Colonic mucosa (tissue), 4 donors: ENCODE data around the gene PPARA. TPM values are rescaled to one million over a fixed set of nuclear protein-coding genes. Genes with fewer than 3 reads are reported as not detected.

ENCODE experiments used
- DNase-seq: peaks from one replicate; pipeline ENCODE4 v3.0.0-alpha.2; 2020
- H3K27ac ChIP-seq: fragments of 200-600 bp; one replicate; pipeline ENCODE4 v1.8.0; 2021
- H3K27me3 ChIP-seq: fragments of 200-600 bp; one replicate; pipeline ENCODE4 v1.8.0; 2021
- H3K36me3 ChIP-seq: fragments of 200-600 bp; one replicate; pipeline ENCODE4 v1.8.0; 2021
- H3K4me1 ChIP-seq: fragments of 200-600 bp; one replicate; pipeline ENCODE4 v1.8.0; 2021; ENCODE audit warnings: mild to moderate bottlenecking
- H3K4me3 ChIP-seq: fragments of 200-600 bp; one replicate; pipeline ENCODE4 v1.8.0; 2021
- H3K9ac ChIP-seq, 2 donors: one replicate each; pipeline ENCODE4 v1.7.0; 2013; ENCODE audit warnings: control low read depth in 2 of 2, low read depth in 2 of 2, low read length in 2 of 2
- H3K9me3 ChIP-seq: fragments of 200-600 bp; one replicate; pipeline ENCODE4 v1.8.0; 2021
- CTCF ChIP-seq: fragments of 200-600 bp; IDR thresholded peaks from one replicate; pipeline ENCODE4 v1.8.0; 2022; ENCODE audit warnings: antibody characterized with exemption, mild to moderate bottlenecking
- intact Hi-C: fragments of 100-400 bp; cut with DNase I; formaldehyde crosslinking; loops from one replicate; pipeline ENCODE4 v1.14.1; 2022
- total RNA-seq, 2 donors: library from RNA; stranded (reverse); fragmentation: NEBNext Ultra II Directional in 1 of 2; extraction: Animal tissue kit (Norgen Biotek cat#: 25700) in 1 of 2; gene quantifications; one replicate each; pipeline ENCODE4 v1.2.1, GENCODE V29; 2021
- donor health status: healthy.
- donor health status: DM: no; HTN: no; CAD: no.
- donor health status: DM: no; HTN: no; CAD: no.

Gene PPARA
- total RNA-seq, 2 donors from 2014 or later = 59.8 to 74.8 TPM

GRCh38 chr22:46145361-46145851, 4.9 kb upstream of the PPARA start:
- no peaks in the 10 kb centered on the region for H3K27me3 ChIP-seq
- intact Hi-C loops = loop anchor here (10.0 kb wide), 1 partner anchor 109 kb away; the partner anchor contains the start of gene CDPF1
- H3K36me3 ChIP-seq = no peaks in the 10 kb centered on the region
- TF ChIP-seq CTCF = no peak
- H3K9ac ChIP-seq = no peak overlapping the region
- DNase-seq = no peak
- no peak overlapping the region for H3K27ac ChIP-seq
- H3K4me1 ChIP-seq = peaks cover 4% of the 10 kb centered on the region
- H3K4me3 ChIP-seq = no peak overlapping the region
- no peaks in the 10 kb centered on the region for H3K9me3 ChIP-seq

- H3K9me3 ChIP-seq = no peaks in the 10 kb centered on the region
- no peak for TF ChIP-seq CTCF
- no peak for DNase-seq
- no peaks in the 10 kb centered on the region for H3K27me3 ChIP-seq
- no peaks in the 10 kb centered on the region for H3K36me3 ChIP-seq
- H3K9ac ChIP-seq = no peak overlapping the region
- H3K27ac ChIP-seq = no peak overlapping the region
- intact Hi-C loops = loop anchor here (10.0 kb wide), 1 partner anchor 109 kb away; the partner anchor contains the start of gene CDPF1
- H3K4me1 ChIP-seq = peaks cover 4% of the 10 kb centered on the region
- no peak overlapping the region for H3K4me3 ChIP-seq
Observed at GRCh38 chr22:46145896-46146295, 4.4 kb upstream of the PPARA start.

GRCh38 chr22:46146329-46146728, 4.0 kb upstream of the PPARA start:
- H3K4me3 ChIP-seq = no peak overlapping the region
- no peak for DNase-seq
- no peaks in the 10 kb centered on the region for H3K36me3 ChIP-seq
- peaks cover 4% of the 10 kb centered on the region for H3K4me1 ChIP-seq
- H3K9me3 ChIP-seq = no peaks in the 10 kb centered on the region
- intact Hi-C loops = loop anchor here (10.0 kb wide), 1 partner anchor 108 kb away; the partner anchor contains the start of gene CDPF1
- TF ChIP-seq CTCF = no peak
- H3K27me3 ChIP-seq = no peaks in the 10 kb centered on the region
- H3K27ac ChIP-seq = no peak overlapping the region
- H3K9ac ChIP-seq = no peak overlapping the region

GRCh38 chr22:46147061-46147460, 3.3 kb upstream of the PPARA start:
- Histone ChIP-seq H3K27ac (no peak overlapping the region), H3K4me1 (peaks cover 4% of the 10 kb centered on the region), H3K9me3 (no peaks in the 10 kb centered on the region), H3K9ac (no peak overlapping the region), H3K27me3 (no peaks in the 10 kb centered on the region), H3K4me3 (no peak overlapping the region), H3K36me3 (no peaks in the 10 kb centered on the region)
- DNase-seq = no peak
- intact Hi-C loops = loop anchor here (10.0 kb wide), 1 partner anchor 108 kb away; the partner anchor contains the start of gene CDPF1
- no peak for TF ChIP-seq CTCF

- no peak for TF ChIP-seq CTCF
- peaks cover 4% of the 10 kb centered on the region for H3K4me1 ChIP-seq
- no peaks in the 10 kb centered on the region for H3K27me3 ChIP-seq
- H3K27ac ChIP-seq = no peak overlapping the region
- H3K4me3 ChIP-seq = no peak overlapping the region
- intact Hi-C loops = loop anchor here (10.0 kb wide), 1 partner anchor 107 kb away; the partner anchor contains the start of gene CDPF1
- no peaks in the 10 kb centered on the region for H3K9me3 ChIP-seq
- no peak for DNase-seq
- no peaks in the 10 kb centered on the region for H3K36me3 ChIP-seq
- peak overlapping the region in 1 of 2 donors; percentile 29 for H3K9ac ChIP-seq
Observed at GRCh38 chr22:46147471-46148267, 2.7 kb upstream of the PPARA start.
